IMR-90 (cell line): ENCODE data around the gene RAB31. TPM values are rescaled to one million over a fixed set of nuclear protein-coding genes. Genes with fewer than 3 reads are reported as not detected.

Source experiments
- ATAC-seq: fragments of 200-7000 bp; cut with Tn5 transposase; 2 replicates; pipeline ENCODE4 v1.9.1; 2020; ENCODE audit warnings: low read depth, mild to moderate bottlenecking, moderate library complexity
- BruUV-seq: library from RNA; stranded (reverse); fragments of 400-500 nt; replicated peaks from 2 replicates; lab custom pipeline; 2021; lab: Mats Ljungman, UMichigan
- CTCF ChIA-PET: fragments of 300-600 bp; formaldehyde crosslinking; extraction: SDS; loops from one replicate; lab custom pipeline; 2021; ENCODE audit warnings: antibody characterized with exemption; lab: Yijun Ruan, JAX
- POLR2A ChIA-PET: fragments of 300-600 bp; sonication (Branson Sonifier 250); formaldehyde crosslinking; loops from one replicate; lab custom pipeline; 2022; ENCODE audit warnings: antibody characterized with exemption; ENCODE audit not compliant: unreplicated experiment; lab: Charles Lee
- DNase-seq: peaks from one replicate; pipeline ENCODE4 v3.0.0; 2013
- H2AFZ ChIP-seq: replicated peaks from 2 replicates; pipeline ENCODE3; 2013; ENCODE audit warnings: low read length, mild to moderate bottlenecking; ENCODE audit not compliant: poor library complexity
- H2AK5ac ChIP-seq: 2 replicates; pipeline ENCODE4 v1.6.1; 2013; ENCODE audit warnings: low read depth, low read length, inconsistent platforms
- H2AK9ac ChIP-seq: replicated peaks from 2 replicates; pipeline ENCODE3; 2013; ENCODE audit warnings: mild to moderate bottlenecking, low read depth, low read length, moderate library complexity; ENCODE audit not compliant: poor library complexity
- H2BK120ac ChIP-seq: 2 replicates; pipeline ENCODE4 v1.6.1; 2013; ENCODE audit warnings: low read depth, low read length, inconsistent platforms
- H2BK15ac ChIP-seq: 3 replicates; pipeline ENCODE4 v1.6.1; 2013; ENCODE audit warnings: low read depth, low read length, inconsistent platforms
- H2BK20ac ChIP-seq: 2 replicates; pipeline ENCODE4 v1.6.1; 2013; ENCODE audit warnings: low read depth, mild to moderate bottlenecking, inconsistent platforms, low read length, moderate library complexity
- H2BK5ac ChIP-seq: 2 replicates; pipeline ENCODE4 v1.6.1; 2013; ENCODE audit warnings: mild to moderate bottlenecking, low read depth, low read length, inconsistent platforms; ENCODE audit not compliant: poor library complexity, severe bottlenecking
- H3K14ac ChIP-seq: replicated peaks from 2 replicates; pipeline ENCODE4 v1.6.1; 2013; ENCODE audit warnings: low read depth, low read length, inconsistent platforms
- H3K18ac ChIP-seq: 2 replicates; pipeline ENCODE4 v1.6.1; 2013; ENCODE audit warnings: low read depth, low read length, control low read depth
- H3K23ac ChIP-seq: 2 replicates; pipeline ENCODE4 v1.6.1; 2013; ENCODE audit warnings: low read depth, low read length, inconsistent platforms
- H3K27ac ChIP-seq: 2 replicates; pipeline ENCODE4 v1.5.1; 2013; ENCODE audit warnings: mild to moderate bottlenecking, control low read depth, low read length; ENCODE audit not compliant: insufficient read depth
- H3K27me3 ChIP-seq: 2 replicates; pipeline ENCODE4 v1.6.1; 2013; ENCODE audit warnings: low read length; ENCODE audit not compliant: control insufficient read depth, insufficient read depth
- H3K36me3 ChIP-seq: 2 replicates; pipeline ENCODE4 v1.6.1; 2013; ENCODE audit warnings: low read length, mixed read lengths; ENCODE audit not compliant: control insufficient read depth, insufficient read depth
- H3K4ac ChIP-seq: 2 replicates; pipeline ENCODE4 v1.6.1; 2013; ENCODE audit warnings: low read depth, low read length, inconsistent platforms
- H3K4me1 ChIP-seq: 2 replicates; pipeline ENCODE4 v1.6.1; 2013; ENCODE audit warnings: low read length, mixed read lengths; ENCODE audit not compliant: control insufficient read depth, insufficient read depth
- H3K4me2 ChIP-seq: 2 replicates; pipeline ENCODE4 v1.6.1; 2013; ENCODE audit warnings: low read depth, mild to moderate bottlenecking, control low read depth, low read length, moderate library complexity
- H3K4me3 ChIP-seq: 2 replicates; pipeline ENCODE4 v1.5.1; 2013; ENCODE audit warnings: low read depth, mild to moderate bottlenecking, control low read depth, low read length, moderate library complexity; ENCODE audit not compliant: insufficient read depth
- H3K56ac ChIP-seq: 2 replicates; pipeline ENCODE4 v1.6.1; 2013; ENCODE audit warnings: low read length, inconsistent platforms; ENCODE audit not compliant: insufficient read depth; ENCODE audit errors: extremely low read depth
- H3K79me1 ChIP-seq, 2 experiments: 2 replicates each; pipeline ENCODE4 v1.6.1; 2013; ENCODE audit warnings: low read length in 2 of 2, inconsistent platforms in 1 of 2, low read depth in 1 of 2
- H3K9ac ChIP-seq: 2 replicates; pipeline ENCODE4 v1.6.1; 2013; ENCODE audit warnings: low read depth, low read length, control low read depth
- H3K9me1 ChIP-seq: 2 replicates; pipeline ENCODE4 v1.6.1; 2013; ENCODE audit warnings: low read length, inconsistent platforms; ENCODE audit not compliant: insufficient read depth
- H3K9me3 ChIP-seq: 2 replicates; pipeline ENCODE4 v1.6.1; 2013; ENCODE audit warnings: low read length; ENCODE audit not compliant: control insufficient read depth, insufficient read depth
- H4K20me1 ChIP-seq: 2 replicates; pipeline ENCODE4 v1.6.1; 2013; ENCODE audit warnings: low read length, inconsistent platforms; ENCODE audit not compliant: insufficient read depth
- H4K5ac ChIP-seq: 2 replicates; pipeline ENCODE4 v1.6.1; 2013; ENCODE audit warnings: mild to moderate bottlenecking, low read depth, low read length, control low read depth
- H4K8ac ChIP-seq, 2 experiments: 2 replicates each; pipeline ENCODE4 v1.6.1; 2013; ENCODE audit warnings: low read depth in 2 of 2, low read length in 2 of 2, control low read depth in 1 of 2, inconsistent platforms in 1 of 2
- H4K91ac ChIP-seq: 2 replicates; pipeline ENCODE4 v1.6.1; 2013; ENCODE audit warnings: low read depth, low read length, inconsistent platforms; ENCODE audit not compliant: insufficient read depth
- BHLHE40 ChIP-seq: fragments of 150-350 bp; IDR thresholded peaks from 2 replicates; pipeline ENCODE4 v1.6.1; 2016; ENCODE audit warnings: mild to moderate bottlenecking, low read depth, low read length
- CEBPB ChIP-seq: IDR thresholded peaks from 2 replicates; pipeline ENCODE4 v1.6.1; 2012; ENCODE audit warnings: low read depth, low read length, improper control_type of control experiment
- CHD1 ChIP-seq: IDR thresholded peaks from 2 replicates; pipeline ENCODE4 v1.6.1; 2012; ENCODE audit warnings: low read depth, low read length, improper control_type of control experiment
- FOS ChIP-seq: fragments of 150-350 bp; IDR thresholded peaks from 2 replicates; pipeline ENCODE4 v1.6.1; 2016; ENCODE audit warnings: low read depth, low read length
- MAFK ChIP-seq: IDR thresholded peaks from 2 replicates; pipeline ENCODE4 v1.6.1; 2012; ENCODE audit warnings: low read depth, low read length, improper control_type of control experiment
- POLR2A ChIP-seq: IDR thresholded peaks from 2 replicates; pipeline ENCODE4 v1.6.1; 2012; ENCODE audit warnings: mild to moderate bottlenecking, low read depth, low read length
- RCOR1 ChIP-seq: IDR thresholded peaks from 2 replicates; pipeline ENCODE4 v1.6.1; 2012; ENCODE audit warnings: mild to moderate bottlenecking, low read length, improper control_type of control experiment; ENCODE audit not compliant: insufficient replicate concordance
- RFX5 ChIP-seq: IDR thresholded peaks from 2 replicates; pipeline ENCODE4 v1.8.0; 2012; ENCODE audit warnings: low read depth, mild to moderate bottlenecking, low read length, moderate library complexity
- SMC3 ChIP-seq: fragments of 150-350 bp; IDR thresholded peaks from 2 replicates; pipeline ENCODE4 v1.6.1; 2016; ENCODE audit warnings: low read depth, mild to moderate bottlenecking, antibody characterized with exemption, low read length, moderate library complexity
- WGBS, 2 experiments: methylation state at CpG; one replicate each; pipeline versions ENCODE4 v1.1.5 to v1.1.7; 2013; ENCODE audit warnings: missing lambda C conversion rate in 2 of 2; ENCODE audit not compliant: insufficient read length in 1 of 2; ENCODE audit errors: extremely low coverage in 2 of 2; 5-methylcytosine and 5-hydroxymethylcytosine counted together
- dilution Hi-C: fragments of 300-500 bp; cut with HindIII; formaldehyde crosslinking; loops from one replicate; pipeline ENCODE4 v1.14.3; 2018; ENCODE audit warnings: low sequenced_read_pairs; ENCODE audit not compliant: unreplicated experiment
- in situ Hi-C: fragments of 300-500 bp; cut with MboI; formaldehyde crosslinking; loops from 3 replicates; pipeline ENCODE4 v1.14.3; 2019; ENCODE audit warnings: low sequenced_read_pairs, inconsistent platforms, mixed read lengths
- intact Hi-C: fragments of 100-400 bp; cut with micrococcal nuclease; formaldehyde crosslinking; loops from 2 replicates; pipeline ENCODE4 v1.10.0; 2022
- polyA plus RNA-seq, 3 experiments: library from polyadenylated mRNA; depleted of rRNA; stranded (reverse); fragments of >200 nt; gene quantifications; 2 replicates each; pipeline ENCODE4 v1.2.3, GENCODE V29; 2012; ENCODE audit warnings: low replicate concordance in 1 of 3
- total RNA-seq: library from RNA; depleted of rRNA; stranded (reverse); fragments of >200 nt; gene quantifications from 2 replicates; pipeline ENCODE4 v1.2.3, GENCODE V29; 2012
- TF ChIP-seq, protein P1 (sequence below): fragments of 150-350 bp; IDR thresholded peaks from 2 replicates; pipeline ENCODE4 v1.6.1; 2017; ENCODE audit warnings: mild to moderate bottlenecking, antibody characterized with exemption, low read length, low read depth
- TF ChIP-seq, protein P2 (sequence below): conservative IDR thresholded peaks from 2 replicates; pipeline ENCODE4 v1.5.1; 2012; ENCODE audit warnings: mild to moderate bottlenecking, low read depth, low read length, improper control_type of control experiment

The RAB31 gene
- total and polyA plus RNA-seq, 2 of the 4 experiments (the other 2 are of a cell fraction), result 13.8 to 26.9 TPM

DNA sequence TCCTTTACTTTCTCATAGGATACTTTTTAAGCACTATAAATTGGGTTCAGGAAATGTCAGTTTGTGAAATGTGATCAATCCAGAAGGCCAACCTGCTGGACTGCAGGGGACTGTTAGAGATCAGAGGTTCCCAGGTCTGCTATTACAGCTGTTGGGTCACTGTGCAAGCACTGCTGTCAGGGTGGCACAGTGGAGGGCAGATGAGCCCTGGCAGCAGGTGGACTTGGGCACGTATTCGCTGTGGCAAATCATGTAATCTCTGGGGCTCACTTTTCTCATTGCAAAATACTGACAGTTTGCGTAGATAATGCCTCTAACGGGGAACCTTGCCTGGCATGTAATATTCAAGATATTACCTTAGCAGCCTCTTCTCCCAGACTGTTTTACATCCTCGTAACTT lies 18.1 kb downstream of the RAB31 start (continued):
- TF ChIP-seq CEBPB (no peak), RFX5 (no peak), RCOR1 (no peak)

DNA sequence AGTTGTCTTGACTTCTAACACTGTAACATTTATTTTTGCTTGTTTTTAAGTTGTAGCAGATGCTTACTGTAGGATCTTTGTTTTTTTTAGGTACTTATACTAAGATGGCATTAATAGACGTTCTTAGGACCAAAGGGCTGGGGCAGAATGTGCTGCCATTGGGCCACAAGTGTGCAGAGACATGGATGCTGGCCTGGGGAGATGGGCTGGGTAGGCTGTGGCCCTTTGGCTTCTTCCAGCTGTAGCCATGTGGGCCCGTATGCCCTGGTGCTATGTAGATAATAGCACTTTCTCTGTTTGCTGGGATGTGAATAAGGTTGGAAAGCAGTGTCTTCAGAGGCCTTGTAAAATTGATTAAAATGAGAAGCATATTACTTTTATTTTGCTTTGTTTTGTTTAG lies 18.8 kb downstream of the RAB31 start:
- no peak overlapping the region for H4K8ac ChIP-seq
- H3K4me2 ChIP-seq, result no peak overlapping the region
- H3K27ac ChIP-seq, result no peak overlapping the region
- dilution Hi-C loops (no loop called here), intact Hi-C loops (no loop called here), in situ Hi-C loops (no loop called here)
- H2BK15ac ChIP-seq, result no peak overlapping the region
- peaks cover 5% of the 10 kb centered on the region for H3K36me3 ChIP-seq
- H2BK20ac ChIP-seq, result no peak overlapping the region
- DNase-seq (no peak), ATAC-seq (no peak)
- TF ChIP-seq, protein P1, sequence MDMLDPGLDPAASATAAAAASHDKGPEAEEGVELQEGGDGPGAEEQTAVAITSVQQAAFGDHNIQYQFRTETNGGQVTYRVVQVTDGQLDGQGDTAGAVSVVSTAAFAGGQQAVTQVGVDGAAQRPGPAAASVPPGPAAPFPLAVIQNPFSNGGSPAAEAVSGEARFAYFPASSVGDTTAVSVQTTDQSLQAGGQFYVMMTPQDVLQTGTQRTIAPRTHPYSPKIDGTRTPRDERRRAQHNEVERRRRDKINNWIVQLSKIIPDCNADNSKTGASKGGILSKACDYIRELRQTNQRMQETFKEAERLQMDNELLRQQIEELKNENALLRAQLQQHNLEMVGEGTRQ, result no peak
- TF ChIP-seq POLR2A, result no peak
- TF ChIP-seq, protein P2, sequence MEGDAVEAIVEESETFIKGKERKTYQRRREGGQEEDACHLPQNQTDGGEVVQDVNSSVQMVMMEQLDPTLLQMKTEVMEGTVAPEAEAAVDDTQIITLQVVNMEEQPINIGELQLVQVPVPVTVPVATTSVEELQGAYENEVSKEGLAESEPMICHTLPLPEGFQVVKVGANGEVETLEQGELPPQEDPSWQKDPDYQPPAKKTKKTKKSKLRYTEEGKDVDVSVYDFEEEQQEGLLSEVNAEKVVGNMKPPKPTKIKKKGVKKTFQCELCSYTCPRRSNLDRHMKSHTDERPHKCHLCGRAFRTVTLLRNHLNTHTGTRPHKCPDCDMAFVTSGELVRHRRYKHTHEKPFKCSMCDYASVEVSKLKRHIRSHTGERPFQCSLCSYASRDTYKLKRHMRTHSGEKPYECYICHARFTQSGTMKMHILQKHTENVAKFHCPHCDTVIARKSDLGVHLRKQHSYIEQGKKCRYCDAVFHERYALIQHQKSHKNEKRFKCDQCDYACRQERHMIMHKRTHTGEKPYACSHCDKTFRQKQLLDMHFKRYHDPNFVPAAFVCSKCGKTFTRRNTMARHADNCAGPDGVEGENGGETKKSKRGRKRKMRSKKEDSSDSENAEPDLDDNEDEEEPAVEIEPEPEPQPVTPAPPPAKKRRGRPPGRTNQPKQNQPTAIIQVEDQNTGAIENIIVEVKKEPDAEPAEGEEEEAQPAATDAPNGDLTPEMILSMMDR, result no peak
- TF ChIP-seq FOS, result no peak
- TF ChIP-seq RCOR1, result no peak
- no peak for TF ChIP-seq BHLHE40
- no peak for TF ChIP-seq MAFK
- TF ChIP-seq SMC3, result no peak
- no peak for TF ChIP-seq CHD1
- H3K4me1 ChIP-seq, result peaks cover under 1% of the 10 kb centered on the region; the same call in 1 of the 2 replicates
- H3K14ac ChIP-seq, result no peak overlapping the region
- H3K27me3 ChIP-seq, result no peaks in the 10 kb centered on the region
- BruUV-seq, result no TSS peak
- POLR2A ChIA-PET, result no interaction called here
- CTCF ChIA-PET, result no interaction called here
- no peak overlapping the region for H3K4ac ChIP-seq
- no peak overlapping the region for H3K18ac ChIP-seq
- H2AFZ ChIP-seq, result no peak overlapping the region
- no peak overlapping the region for H3K4me3 ChIP-seq
- H2AK9ac ChIP-seq, result no peak overlapping the region
- no peak overlapping the region for H4K91ac ChIP-seq
- H2BK5ac ChIP-seq, result no peak overlapping the region
- peaks cover 14 to 46% of the 10 kb centered on the region in 2 experiments for H3K79me1 ChIP-seq
- WGBS, 2 experiments, result 71% methylated on average over 1 of the region's 2 CpGs; no CpG with 5 or more reads in 1 of the 2 experiments
- no peak overlapping the region for H4K5ac ChIP-seq
- H3K9ac ChIP-seq, result no peak overlapping the region
- no peak overlapping the region for H2AK5ac ChIP-seq
- peaks cover 20% of the 10 kb centered on the region for H4K20me1 ChIP-seq
- peaks cover 3% of the 10 kb centered on the region; the same call in 1 of the 2 replicates for H3K9me3 ChIP-seq
- H3K23ac ChIP-seq, result no peak overlapping the region
- peaks cover 11% of the 10 kb centered on the region for H3K9me1 ChIP-seq
- H3K56ac ChIP-seq, result no peak overlapping the region
- H2BK120ac ChIP-seq, result no peak overlapping the region
